Measurements from ENCODE around the gene NLRP4.

The NLRP4 gene

GRCh38 chr19:55836340-55836739 is at the start of gene NLRP4:
Gene NLRP4, plus strand, starts transcription at chr19:55836540. Its CDS starts 15,541 bp downstream, at chr19:55852081.
- no peak for DNase-seq

- DNase-seq: no peak
Observed at GRCh38 chr19:55795021-55795420, 41.3 kb upstream of the NLRP4 start.

DNA sequence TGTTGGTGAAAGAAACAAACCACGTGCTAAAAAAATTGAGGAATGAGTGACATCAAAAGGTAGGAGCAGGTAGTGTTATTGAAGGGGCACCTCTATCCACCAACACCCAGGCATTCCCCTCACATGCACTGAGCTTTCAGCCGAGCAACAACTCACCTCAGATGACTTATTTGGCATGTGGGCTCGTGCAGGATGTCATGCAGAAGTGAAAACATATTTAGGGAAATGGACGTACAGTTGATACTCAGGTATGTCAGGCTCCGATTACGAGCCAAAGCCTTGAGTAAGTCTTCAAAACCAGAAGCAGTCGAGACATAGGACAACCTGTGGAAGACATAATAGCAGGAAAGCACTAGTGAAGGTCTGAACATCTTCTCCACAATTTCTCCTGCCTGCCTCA is 34.9 kb upstream of the NLRP4 start:
- no peak for DNase-seq

DNA sequence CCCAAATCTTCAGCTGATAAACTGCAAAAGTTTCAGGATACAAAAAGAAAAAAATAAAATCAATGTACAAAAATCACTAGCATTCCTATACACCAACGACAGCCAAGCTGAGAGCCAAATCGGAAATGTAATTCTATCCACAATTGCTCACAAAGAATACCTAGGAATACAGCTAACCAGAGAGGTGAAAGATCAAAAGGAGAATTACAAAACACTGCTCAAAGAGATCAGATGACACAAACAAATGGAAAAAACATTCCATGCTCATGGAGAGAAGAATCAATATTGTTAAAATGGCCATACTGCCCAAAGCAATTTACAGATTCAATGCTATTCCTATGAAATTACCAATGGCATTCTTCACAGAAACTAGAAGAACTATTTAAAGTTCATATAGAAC is 34.1 kb upstream of the NLRP4 start:
- DNase-seq: no peak

- DNase-seq: peak; percentile 64
Observed at GRCh38 chr19:55809381-55810058, 26.8 kb upstream of the NLRP4 start.

DNA sequence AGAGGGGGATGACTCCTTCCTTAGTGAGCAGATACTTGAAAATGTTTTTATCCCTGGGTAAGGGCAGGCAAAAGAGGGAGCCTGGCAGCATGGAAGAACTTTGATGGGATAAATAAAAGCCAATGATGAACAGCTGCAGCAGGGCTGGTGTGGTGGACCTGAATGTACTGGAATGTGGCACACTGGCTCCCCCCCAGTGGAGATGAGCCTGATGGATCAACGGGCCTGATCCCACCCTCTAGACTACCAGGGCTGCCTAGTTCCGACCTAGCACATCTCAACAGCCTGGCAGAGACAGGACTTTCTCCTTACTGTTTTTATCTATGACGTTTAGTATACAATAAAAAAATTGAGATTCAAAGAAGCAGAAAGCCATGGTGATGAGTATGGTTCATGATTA is 25.0 kb upstream of the NLRP4 start:
- no peak for DNase-seq

GRCh38 chr19:55812449-55812848 is 23.9 kb upstream of the NLRP4 start:
- DNase-seq: no peak

DNA sequence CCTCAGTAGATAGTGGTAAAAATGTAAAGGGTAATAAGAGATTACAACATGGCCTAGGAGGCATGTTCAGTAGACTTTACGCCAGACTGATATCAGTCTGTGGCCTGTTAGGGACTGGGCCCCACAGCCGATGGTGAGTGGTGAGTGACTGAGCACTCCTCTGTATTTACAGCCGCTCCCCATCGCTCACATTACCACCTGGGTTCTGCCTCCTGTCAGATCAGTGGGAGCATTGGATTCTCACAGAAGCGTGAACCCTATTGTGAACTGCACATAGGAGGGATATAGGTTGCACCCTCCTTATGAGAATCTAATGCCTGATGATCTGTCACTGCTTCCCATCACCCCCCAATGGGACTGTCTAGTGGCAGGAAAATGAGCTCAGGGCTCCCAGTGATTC is 22.4 kb upstream of the NLRP4 start:
- DNase-seq: no peak

- DNase-seq: no peak
Observed at GRCh38 chr19:55820037-55820436, 16.3 kb upstream of the NLRP4 start.

- DNase-seq: no peak
Observed at GRCh38 chr19:55830656-55831055, 5.7 kb upstream of the NLRP4 start.

GRCh38 chr19:55831846-55832245 is 4.5 kb upstream of the NLRP4 start, which contains the start of gene NLRP11:
Gene NLRP11, minus strand, starts transcription at chr19:55831999. Its CDS starts 13,825 bp downstream, at chr19:55818174.
- no peak for DNase-seq

GRCh38 chr19:55832676-55833075 is 3.7 kb upstream of the NLRP4 start:
- DNase-seq: no peak

DNA sequence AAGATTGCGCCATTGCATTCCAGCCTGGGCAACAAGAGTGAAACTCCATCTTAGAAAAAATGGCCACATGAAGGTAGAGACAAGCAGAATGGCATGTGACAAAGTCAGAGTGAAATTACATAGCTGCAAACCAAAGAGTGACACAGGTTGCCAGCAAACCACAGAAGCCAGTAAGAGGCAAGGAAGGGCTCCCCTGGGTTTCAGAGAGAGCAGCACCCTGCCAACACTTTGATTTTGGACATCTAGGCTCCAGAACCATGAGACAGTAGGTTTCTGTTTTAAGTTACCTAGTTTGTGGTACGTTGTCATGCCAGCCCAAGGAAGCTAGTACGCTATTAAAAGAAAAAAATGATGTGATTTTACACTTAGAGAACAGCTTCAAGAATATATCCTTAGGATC is 1.9 kb downstream of the NLRP4 start:
- DNase-seq: no peak

GRCh38 chr19:55838906-55839305 is 2.6 kb downstream of the NLRP4 start:
- no peak for DNase-seq

DNA sequence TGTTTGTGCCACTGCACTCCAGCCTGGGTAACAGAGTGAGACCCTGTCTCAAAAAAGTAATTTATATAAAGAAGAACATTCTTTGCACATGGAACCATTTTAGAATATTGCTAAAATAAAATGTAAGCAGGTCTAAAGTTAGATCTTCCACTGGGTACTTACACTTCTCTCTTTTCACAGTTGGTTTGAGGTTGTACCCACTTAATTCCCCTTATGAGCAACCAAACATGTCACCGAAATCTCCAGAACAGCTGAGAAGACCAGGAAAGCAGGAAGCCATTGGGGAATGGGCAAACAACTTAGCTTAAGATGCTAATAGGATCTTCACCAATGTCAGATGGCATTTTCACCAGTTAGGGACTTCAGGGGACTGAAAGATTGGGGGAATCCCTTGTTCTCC is 18.8 kb downstream of the NLRP4 start:
- DNase-seq: no peak

- peak; percentile 33 for DNase-seq
Observed at GRCh38 chr19:55857149-55857548, 20.8 kb downstream of the NLRP4 start.

GRCh38 chr19:55857974-55858373 is 21.6 kb downstream of the NLRP4 start:
- no peak for DNase-seq

DNA sequence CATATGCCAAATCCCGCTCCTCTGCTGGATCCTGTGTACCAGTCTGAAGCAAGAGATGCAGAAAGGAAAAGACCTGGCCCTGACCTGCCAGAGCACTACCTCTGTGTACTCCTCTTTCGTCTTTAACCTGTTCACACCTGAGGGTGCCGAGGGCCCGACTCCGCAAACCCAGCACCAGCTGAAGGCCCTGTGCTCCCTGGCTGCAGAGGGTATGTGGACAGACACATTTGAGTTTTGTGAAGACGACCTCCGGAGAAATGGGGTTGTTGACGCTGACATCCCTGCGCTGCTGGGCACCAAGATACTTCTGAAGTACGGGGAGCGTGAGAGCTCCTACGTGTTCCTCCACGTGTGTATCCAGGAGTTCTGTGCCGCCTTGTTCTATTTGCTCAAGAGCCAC is 22.1 kb downstream of the NLRP4 start:
- no peak for DNase-seq

DNA sequence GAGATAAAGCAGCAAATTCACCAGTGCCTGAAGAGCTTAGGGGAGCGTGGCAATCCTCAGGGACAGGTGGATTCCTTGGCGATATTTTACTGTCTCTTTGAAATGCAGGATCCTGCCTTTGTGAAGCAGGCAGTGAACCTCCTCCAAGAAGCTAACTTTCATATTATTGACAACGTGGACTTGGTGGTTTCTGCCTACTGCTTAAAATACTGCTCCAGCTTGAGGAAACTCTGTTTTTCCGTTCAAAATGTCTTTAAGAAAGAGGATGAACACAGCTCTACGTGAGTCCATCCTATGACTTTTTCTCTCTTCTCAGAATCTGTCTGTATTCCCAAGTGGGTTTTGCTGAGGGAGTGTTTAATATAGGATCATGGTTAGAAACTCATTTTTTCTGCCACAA is 22.6 kb downstream of the NLRP4 start:
- DNase-seq: no peak

DNA sequence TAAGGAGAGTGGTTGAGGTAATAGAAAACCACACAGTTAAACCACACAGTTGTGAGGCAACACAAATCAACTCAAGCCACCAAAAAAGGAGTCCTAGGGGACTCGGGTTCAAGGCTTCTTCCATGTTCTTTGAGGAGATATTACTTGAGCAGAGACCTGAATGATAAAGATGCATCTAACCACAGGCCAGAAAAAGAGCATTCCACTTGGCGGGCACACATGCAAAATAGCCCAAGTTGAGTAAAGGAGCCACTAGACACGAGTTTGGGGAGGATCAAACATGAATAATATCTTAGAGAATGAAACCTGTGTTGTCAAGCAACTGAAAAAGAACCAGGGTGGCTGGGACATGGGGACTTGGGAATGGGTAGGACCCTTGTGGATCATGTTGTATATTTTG is 30.2 kb downstream of the NLRP4 start:
- DNase-seq: no peak

DNA sequence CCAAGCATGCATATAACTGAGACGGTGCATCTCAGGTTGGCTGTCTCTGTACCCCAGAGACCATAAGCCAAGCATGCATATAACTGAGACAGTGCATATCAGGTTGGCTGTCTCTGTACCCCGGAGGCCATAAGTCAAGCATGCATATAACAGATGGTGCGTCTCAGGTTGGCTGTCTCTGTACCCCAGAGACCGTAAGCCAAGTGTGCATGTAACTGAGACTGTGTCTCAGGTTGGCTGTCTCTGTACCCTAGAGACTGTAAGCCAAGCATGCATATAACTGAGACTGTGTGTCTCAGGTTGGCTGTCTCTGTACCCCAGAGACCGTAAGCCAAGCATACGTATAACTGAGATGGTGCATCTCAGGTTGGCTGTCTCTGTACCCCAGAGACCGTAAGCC is 30.8 kb downstream of the NLRP4 start:
- DNase-seq: no peak

- no peak for DNase-seq
Observed at GRCh38 chr19:55870736-55871135, 34.4 kb downstream of the NLRP4 start.

DNA sequence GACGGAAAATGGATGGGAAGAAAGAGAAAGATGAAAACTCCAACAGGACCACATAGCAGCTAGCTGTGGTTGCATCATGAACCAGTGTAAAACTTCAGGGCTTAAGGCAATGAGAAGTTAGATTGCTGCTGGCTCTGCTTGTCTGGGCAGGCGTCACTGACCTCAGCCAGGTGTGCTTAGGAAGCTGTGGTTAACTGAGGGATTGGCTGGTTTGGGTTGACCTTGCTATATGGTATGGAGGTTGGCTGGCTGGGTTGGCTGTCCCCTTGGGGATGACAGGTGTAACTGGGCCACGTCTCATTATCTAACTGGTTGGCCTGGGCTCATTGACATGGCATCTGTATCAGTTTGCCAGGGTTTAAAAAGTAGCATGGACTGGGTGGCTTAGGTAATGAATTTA is 40.9 kb downstream of the NLRP4 start:
- no peak for DNase-seq

DNA sequence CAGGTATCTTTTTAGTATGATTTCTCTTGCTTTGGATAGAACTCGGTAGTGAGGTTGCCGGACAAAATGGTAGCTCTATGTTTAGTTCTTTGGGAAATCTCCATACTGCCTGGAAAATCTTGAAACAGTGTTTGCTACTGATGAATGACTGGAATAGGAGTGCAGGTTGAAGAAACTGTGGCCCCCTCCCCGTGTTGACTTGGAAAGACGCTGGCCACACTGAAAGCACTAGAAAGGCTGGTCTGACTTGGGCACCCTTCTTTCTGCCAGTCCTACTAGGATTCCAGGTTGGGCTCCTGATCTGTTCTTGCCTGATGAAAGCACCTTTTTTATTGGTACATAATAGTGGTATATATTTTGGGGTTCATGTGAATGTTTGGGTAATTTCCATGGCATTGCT is 46.3 kb downstream of the NLRP4 start:
- DNase-seq: no peak

DNA sequence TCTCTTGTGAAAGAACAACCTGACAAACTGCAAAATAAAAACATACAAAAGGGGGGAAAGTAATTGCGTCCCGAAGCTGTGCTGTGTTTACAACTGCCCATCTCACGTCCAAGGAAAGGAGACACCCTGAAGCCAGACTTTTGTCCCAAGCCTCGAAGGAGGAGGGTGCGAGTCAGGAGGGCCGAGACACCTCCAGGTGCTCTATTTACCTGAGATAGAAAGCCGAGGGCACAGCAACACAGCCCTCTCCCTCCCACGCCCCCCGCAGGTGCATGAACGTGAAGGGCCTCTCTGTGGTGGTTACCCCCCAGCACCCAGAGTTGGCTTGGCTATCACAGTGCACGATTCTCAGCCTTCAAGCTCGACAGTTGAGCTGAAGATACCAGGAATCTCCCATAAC is 62.6 kb downstream of the NLRP4 start:
- no peak for DNase-seq
